Dendritic cell treated with granulocyte-macrophage colony-stimulating factor and Interleukin-4, amounts not matched to agents 40 ng/mL and 50 ng/mL, for 4 days (primary cell): ENCODE measurements around the gene STX16.

Experiments
- H3K27ac Mint-ChIP-seq: one replicate; pipeline ENCODE4 v1.8.0; 2022; ENCODE audit warnings: mild to moderate bottlenecking, mixed read lengths
- H3K27me3 Mint-ChIP-seq: one replicate; pipeline ENCODE4 v1.8.0; 2022; ENCODE audit warnings: mild to moderate bottlenecking, mixed read lengths
- H3K36me3 Mint-ChIP-seq: one replicate; pipeline ENCODE4 v1.8.0; 2022; ENCODE audit warnings: low read depth, mixed read lengths
- H3K4me1 Mint-ChIP-seq: one replicate; pipeline ENCODE4 v1.8.0; 2022; ENCODE audit warnings: low read depth, mixed read lengths
- H3K4me3 Mint-ChIP-seq: one replicate; pipeline ENCODE4 v1.8.0; 2022; ENCODE audit warnings: mild to moderate bottlenecking, moderate library complexity, mixed read lengths
- H3K9me3 Mint-ChIP-seq: one replicate; pipeline ENCODE4 v1.8.0; 2022; ENCODE audit warnings: mixed read lengths
- intact Hi-C: fragments of 100-400 bp; cut with micrococcal nuclease; formaldehyde crosslinking; loops from one replicate; pipeline ENCODE4 v1.15.0; 2022

Gene STX16

GRCh38 chr20:58701431-58702160, 50.5 kb downstream of the STX16 start:
- Mint-ChIP-seq H3K27me3 (no peaks in the 10 kb centered on the region), H3K36me3 (no peaks in the 10 kb centered on the region), H3K9me3 (no peaks in the 10 kb centered on the region), H3K4me3 (no peak overlapping the region), H3K27ac (no peak overlapping the region), H3K4me1 (no peaks in the 10 kb centered on the region)
- intact Hi-C loops = no loop called here

DNA sequence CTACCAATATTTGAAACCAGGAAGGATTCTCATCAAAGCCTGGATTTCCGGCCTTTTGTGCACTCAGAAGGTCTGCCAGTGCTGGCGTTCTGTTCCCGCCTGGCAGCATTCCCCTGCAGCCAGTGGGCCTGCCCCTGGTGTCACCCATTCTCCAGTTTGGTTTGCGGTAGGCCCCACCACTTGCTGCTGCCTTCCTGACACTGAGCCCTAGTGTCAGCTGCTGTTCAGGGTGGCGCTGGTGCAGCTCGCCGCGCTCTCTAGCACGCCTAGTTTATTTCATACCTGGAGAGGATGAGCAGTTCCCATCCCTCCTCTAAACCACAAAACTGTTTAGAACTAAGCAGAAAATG, 51.1 kb downstream of the STX16 start:
- intact Hi-C loops = no loop called here
- Mint-ChIP-seq H3K4me1 (no peaks in the 10 kb centered on the region), H3K9me3 (no peaks in the 10 kb centered on the region), H3K27me3 (no peaks in the 10 kb centered on the region), H3K4me3 (no peak overlapping the region), H3K36me3 (no peaks in the 10 kb centered on the region), H3K27ac (no peak overlapping the region)

DNA sequence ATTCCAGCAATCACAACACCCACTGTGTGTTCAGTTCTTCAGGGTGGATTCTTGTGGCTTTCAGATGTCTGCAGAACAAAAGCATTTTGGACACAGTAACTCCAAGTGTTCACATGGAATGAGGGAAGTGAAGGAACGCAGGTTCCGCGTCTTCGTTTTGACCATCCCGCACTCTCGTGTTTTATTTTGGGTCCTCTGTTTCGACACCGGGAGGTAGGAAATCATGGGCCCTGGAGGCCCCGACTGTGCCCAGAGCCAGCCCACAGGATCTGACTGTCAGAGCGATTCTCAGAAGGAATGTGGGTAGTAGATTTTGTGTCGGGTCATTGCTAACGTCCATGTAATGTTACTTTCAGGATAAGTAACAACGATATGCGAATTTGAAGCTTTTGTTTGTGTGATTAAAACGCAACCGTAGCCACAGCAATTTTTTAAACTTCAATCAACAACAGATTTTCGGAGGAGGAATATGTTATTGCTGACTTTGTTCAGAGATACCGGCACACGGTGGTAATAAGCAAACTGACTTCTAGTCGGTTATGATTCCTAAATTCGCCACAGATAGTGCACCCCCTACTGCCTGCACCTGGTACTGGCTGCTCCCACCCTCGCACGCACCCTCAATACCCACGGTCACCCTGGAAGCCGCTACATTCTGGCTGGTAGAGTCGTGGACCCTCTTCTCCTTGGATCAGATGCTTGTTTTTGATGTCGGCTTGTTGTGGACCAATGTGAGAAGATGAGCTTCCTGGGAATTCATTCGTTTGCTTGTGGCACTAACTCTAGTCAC, 52.0 kb downstream of the STX16 start:
- no peaks in the 10 kb centered on the region for H3K27me3 Mint-ChIP-seq

GRCh38 chr20:58703765-58704371, 52.8 kb downstream of the STX16 start:
- Mint-ChIP-seq H3K27ac (no peak overlapping the region), H3K36me3 (peaks cover 11% of the 10 kb centered on the region), H3K27me3 (no peaks in the 10 kb centered on the region), H3K4me3 (no peak overlapping the region), H3K9me3 (no peaks in the 10 kb centered on the region), H3K4me1 (no peaks in the 10 kb centered on the region)
- intact Hi-C loops = no loop called here

More for the DNA sequence above, 52.0 kb downstream of the STX16 start:
- H3K9me3 Mint-ChIP-seq = no peaks in the 10 kb centered on the region
- H3K4me1 Mint-ChIP-seq = no peaks in the 10 kb centered on the region
- peaks cover 3% of the 10 kb centered on the region for H3K36me3 Mint-ChIP-seq
- no peak overlapping the region for H3K27ac Mint-ChIP-seq
- intact Hi-C loops = no loop called here
- H3K4me3 Mint-ChIP-seq = no peak overlapping the region

- H3K4me1 Mint-ChIP-seq = no peaks in the 10 kb centered on the region
- H3K4me3 Mint-ChIP-seq = no peak overlapping the region
- peaks cover 25% of the 10 kb centered on the region for H3K36me3 Mint-ChIP-seq
- no peaks in the 10 kb centered on the region for H3K9me3 Mint-ChIP-seq
- intact Hi-C loops = no loop called here
- H3K27ac Mint-ChIP-seq = no peak overlapping the region
- H3K27me3 Mint-ChIP-seq = no peaks in the 10 kb centered on the region
Measured at GRCh38 chr20:58705208-58705926, 54.3 kb downstream of the STX16 start.

GRCh38 chr20:58706150-58706892, 55.2 kb downstream of the STX16 start:
- H3K9me3 Mint-ChIP-seq = no peaks in the 10 kb centered on the region
- peaks cover 34% of the 10 kb centered on the region for H3K36me3 Mint-ChIP-seq
- H3K27ac Mint-ChIP-seq = no peak overlapping the region
- no peak overlapping the region for H3K4me3 Mint-ChIP-seq
- no peaks in the 10 kb centered on the region for H3K27me3 Mint-ChIP-seq
- intact Hi-C loops = no loop called here
- no peaks in the 10 kb centered on the region for H3K4me1 Mint-ChIP-seq

- Mint-ChIP-seq H3K4me3 (no peak overlapping the region), H3K36me3 (peaks cover 43% of the 10 kb centered on the region), H3K4me1 (no peaks in the 10 kb centered on the region), H3K27ac (no peak overlapping the region), H3K9me3 (no peaks in the 10 kb centered on the region), H3K27me3 (no peaks in the 10 kb centered on the region)
- intact Hi-C loops = no loop called here
Measured at GRCh38 chr20:58706975-58707681, 56.0 kb downstream of the STX16 start.

- no peak overlapping the region for H3K27ac Mint-ChIP-seq
- H3K9me3 Mint-ChIP-seq = no peaks in the 10 kb centered on the region
- no peaks in the 10 kb centered on the region for H3K27me3 Mint-ChIP-seq
- no peak overlapping the region for H3K4me3 Mint-ChIP-seq
- peaks cover 49% of the 10 kb centered on the region for H3K36me3 Mint-ChIP-seq
- intact Hi-C loops = no loop called here
- no peaks in the 10 kb centered on the region for H3K4me1 Mint-ChIP-seq
Measured at GRCh38 chr20:58707770-58708169, 56.7 kb downstream of the STX16 start.

- Mint-ChIP-seq H3K4me1 (no peaks in the 10 kb centered on the region), H3K27me3 (no peaks in the 10 kb centered on the region), H3K9me3 (no peaks in the 10 kb centered on the region), H3K4me3 (no peak overlapping the region), H3K27ac (peak overlapping the region; percentile 24), H3K36me3 (peaks cover 54% of the 10 kb centered on the region)
- intact Hi-C loops = no loop called here
Measured at GRCh38 chr20:58708246-58708931, 57.3 kb downstream of the STX16 start.

DNA sequence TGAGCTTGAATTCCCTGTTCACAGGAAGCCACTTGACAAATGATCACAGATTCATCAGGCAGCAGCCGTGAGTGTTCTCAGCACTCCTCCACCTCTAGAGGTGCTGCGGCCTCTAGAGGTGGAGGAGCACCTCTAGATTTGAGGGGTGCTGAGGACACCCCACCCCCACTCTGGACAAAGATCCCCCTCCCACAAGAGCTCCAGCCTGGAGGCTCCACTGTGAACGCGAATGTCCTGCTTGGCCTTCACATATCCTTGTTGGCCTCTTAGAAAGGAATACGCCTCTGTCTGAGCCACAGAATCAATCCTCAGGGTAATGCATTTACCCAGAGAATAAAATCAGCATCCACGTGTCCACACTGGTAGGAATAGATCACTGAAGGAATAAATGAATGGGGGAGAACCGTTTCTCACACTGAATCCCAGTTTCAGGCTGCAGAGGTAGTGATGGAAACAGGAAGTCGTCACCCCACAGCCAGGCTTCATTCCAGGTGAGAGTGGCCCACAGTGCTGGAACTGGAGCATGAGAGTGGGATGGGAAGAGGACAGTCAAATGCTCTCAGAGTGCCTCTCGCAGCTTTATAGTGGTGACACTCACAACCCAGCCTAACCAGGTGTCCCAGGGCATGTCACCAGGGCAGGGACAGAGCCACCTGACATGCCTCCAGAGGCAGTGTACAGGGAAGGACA, 58.1 kb downstream of the STX16 start:
- Mint-ChIP-seq H3K4me3 (no peak overlapping the region), H3K4me1 (no peaks in the 10 kb centered on the region), H3K27ac (peak overlapping the region; percentile 24), H3K36me3 (peaks cover 62% of the 10 kb centered on the region), H3K9me3 (no peaks in the 10 kb centered on the region), H3K27me3 (no peaks in the 10 kb centered on the region)
- intact Hi-C loops = no loop called here

DNA sequence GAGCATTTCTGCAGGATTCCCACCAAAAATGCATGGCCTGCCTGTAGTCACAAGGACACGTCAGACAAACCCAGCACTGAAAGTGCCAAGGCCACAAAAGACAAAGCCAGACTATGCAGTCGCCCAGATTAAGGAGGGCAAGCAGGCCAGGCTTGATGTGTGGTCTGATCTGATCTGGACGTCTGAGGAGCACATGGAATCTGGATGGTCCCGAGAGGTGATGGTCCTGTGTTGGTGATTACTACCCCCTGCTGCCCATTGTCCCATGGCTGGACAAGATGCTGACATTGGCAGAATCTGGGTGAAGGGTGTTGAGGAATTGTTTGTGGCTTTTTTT, 58.6 kb downstream of the STX16 start:
- Mint-ChIP-seq H3K36me3 (peaks cover 67% of the 10 kb centered on the region), H3K4me1 (no peaks in the 10 kb centered on the region), H3K27ac (no peak overlapping the region), H3K9me3 (no peaks in the 10 kb centered on the region), H3K27me3 (no peaks in the 10 kb centered on the region), H3K4me3 (no peak overlapping the region)
- intact Hi-C loops = no loop called here

GRCh38 chr20:58710481-58711265, 59.6 kb downstream of the STX16 start:
- H3K27ac Mint-ChIP-seq = no peak overlapping the region
- intact Hi-C loops = no loop called here

More at GRCh38 chr20:58710481-58711265, 59.6 kb downstream of the STX16 start:
- Mint-ChIP-seq H3K36me3 (peaks cover 77% of the 10 kb centered on the region), H3K4me1 (no peaks in the 10 kb centered on the region), H3K9me3 (no peaks in the 10 kb centered on the region), H3K4me3 (no peak overlapping the region), H3K27me3 (no peaks in the 10 kb centered on the region)
